ENCODE results near the gene MIDN.

The MIDN gene

DNA sequence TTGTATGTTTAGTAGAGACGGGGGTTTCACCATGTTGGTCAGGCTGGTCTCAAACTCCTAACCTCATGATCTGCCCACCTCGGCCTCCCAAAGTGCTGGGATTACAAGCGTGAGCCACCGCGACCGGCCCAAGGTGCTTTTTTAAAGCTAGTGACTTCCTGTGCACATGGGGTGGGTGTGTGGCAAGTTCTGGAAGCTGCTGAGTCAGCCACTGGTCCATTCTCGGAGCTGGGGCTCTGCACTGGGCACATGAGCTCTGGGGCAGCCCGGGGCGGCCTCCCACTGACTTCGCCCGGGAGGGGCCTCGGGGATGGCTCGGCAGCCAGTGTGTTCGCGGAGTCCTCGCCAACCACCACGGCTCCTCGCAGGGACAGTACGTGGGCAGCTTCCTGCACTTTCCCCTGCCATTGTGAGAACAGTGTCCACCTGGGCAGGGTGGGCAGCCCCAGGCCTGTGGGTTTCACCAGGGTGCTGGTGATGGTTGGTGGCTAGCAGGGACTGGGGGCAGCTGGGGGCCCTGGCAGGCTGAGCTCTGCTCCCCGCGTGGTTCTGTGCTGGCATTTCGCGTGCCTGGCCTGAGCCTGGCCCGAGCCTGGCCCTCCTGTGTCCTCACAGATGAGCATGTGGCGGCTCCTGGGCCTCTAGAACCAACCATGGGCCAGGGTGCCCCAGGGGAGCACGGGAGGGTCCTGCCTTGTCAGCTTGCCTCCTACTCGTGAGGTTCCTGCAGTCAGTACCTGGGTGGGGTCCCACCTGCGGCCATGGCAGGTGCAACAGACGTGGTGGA lies 22.8 kb upstream of the MIDN start:
- no peak overlapping the region for H3K4me3 ChIP-seq (ENCODE audit: low read length)
- TF ChIP-seq ZNF274 (IDR thresholded peaks at IDR 0.05; ENCODE audit: low read depth, low read length): no peak

GRCh38 chr19:1226227-1226518 lies 22.2 kb upstream of the MIDN start:
- no peak overlapping the region for H3K4me3 ChIP-seq (ENCODE audit: low read length)

DNA sequence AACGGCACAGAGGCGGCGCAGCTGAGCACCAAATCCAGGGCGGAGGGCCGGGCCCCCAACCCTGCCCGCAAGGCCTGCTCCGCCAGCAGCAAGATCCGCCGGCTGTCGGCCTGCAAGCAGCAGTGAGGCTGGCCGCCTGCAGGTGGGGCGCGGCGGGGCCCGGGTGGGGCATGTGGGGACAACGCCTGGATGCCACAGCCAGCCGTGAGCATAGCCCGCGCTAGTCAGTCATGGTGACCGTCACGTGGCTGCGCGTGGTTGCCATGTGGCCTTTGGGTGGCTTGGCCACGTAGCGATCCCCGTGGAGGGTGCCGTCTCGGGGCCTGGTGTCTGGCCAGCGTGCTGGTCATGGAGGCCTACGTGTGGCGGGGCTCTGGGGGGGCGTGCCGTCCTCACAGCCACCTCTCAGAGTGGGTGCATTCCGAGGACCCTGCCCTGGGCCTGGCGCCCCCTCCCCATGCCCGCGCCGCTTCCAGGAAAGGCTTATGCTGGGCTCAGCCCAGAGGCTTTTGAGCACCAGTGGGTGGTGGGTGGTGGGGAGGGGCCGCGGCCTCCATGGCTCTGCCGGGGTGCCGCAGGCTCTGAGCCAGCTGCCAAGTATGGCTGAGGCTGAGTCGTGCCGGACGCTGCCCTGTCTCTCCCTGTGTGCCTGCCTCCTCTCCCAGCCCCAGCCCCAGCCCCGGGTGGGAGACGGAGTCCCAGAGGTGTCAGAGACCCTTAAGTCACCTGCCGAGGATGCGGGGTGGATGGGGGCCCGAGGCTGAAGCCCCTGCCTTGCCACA lies 21.7 kb upstream of the MIDN start:
- no peak overlapping the region for H3K4me3 ChIP-seq (ENCODE audit: low read length)
- no peak for TF ChIP-seq ZNF274 (IDR thresholded peaks at IDR 0.05; ENCODE audit: low read depth, low read length)

More at GRCh38 chr19:1226227-1226518, 22.2 kb upstream of the MIDN start:
- TF ChIP-seq ZNF274 (IDR thresholded peaks at IDR 0.05; ENCODE audit: low read depth, low read length): no peak

DNA sequence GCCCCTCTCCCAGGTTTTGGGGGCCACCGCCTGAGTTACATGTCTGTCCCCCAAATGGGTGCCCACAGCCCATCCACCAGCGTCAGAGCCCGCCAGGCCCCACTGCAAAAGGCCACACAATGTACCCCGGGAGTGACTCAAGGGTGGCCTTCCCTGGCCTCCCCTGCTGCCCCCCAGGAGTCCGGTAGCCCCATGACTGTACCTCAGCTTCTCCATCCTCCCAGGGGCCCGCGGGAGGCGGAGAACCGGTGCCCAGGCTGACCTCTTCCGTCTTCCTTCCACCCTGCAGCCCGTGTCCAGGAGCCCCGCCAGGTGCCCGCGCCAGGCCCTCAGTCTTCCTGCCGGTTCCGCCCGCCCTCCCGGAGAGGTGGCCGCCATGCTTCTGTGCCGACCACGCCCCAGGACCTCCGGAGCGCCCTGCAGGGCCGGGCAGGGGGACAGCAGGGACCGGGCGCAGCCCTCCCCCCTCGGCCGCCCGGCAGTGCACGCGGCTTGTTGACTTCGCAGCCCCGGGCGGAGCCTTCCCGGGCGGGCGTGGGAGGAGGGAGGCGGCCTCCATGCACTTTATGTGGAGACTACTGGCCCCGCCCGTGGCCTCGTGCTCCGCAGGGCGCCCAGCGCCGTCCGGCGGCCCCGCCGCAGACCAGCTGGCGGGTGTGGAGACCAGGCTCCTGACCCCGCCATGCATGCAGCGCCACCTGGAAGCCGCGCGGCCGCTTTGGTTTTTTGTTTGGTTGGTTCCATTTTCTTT lies 20.9 kb upstream of the MIDN start:
- no peak for TF ChIP-seq ZNF274 (IDR thresholded peaks at IDR 0.05; ENCODE audit: low read depth, low read length)
- H3K4me3 ChIP-seq (ENCODE audit: low read length): no peak overlapping the region

DNA sequence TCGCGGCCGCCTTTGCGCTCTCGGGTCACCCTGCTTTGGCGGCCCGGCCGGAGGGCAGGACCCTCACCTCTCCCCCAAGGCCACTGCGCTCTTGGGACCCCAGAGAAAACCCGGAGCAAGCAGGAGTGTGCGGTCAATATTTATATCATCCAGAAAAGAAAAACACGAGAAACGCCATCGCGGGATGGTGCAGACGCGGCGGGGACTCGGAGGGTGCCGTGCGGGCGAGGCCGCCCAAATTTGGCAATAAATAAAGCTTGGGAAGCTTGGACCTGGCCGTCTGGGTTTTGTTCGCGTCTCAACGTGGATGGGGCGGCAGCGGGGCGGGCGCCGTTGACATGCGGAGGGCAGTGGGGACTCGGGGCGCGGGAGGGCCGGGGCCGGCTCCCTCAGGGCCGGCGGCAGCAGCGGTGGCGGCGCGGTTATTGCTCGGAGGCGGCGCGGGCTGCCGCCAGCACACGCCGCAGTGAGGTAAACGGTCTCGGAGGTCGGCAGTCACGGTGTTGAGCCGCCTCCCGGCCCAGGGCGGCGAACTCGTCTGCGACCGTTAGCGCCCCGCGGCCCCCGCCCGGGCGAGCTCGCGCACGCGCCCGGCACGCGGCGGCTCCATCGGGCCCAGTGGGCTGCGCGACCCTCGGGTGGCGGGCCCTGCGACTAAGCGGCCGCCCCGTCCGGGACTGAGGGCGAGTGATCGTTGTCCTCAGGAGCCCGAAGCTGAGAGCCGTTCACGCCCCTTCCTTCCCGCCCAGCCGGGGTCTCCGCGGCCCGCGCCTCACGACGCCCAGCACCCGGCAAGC lies 20.0 kb upstream of the MIDN start:
- no peak for TF ChIP-seq ZNF274 (IDR thresholded peaks at IDR 0.05; ENCODE audit: low read depth, low read length)
- no peak overlapping the region for H3K4me3 ChIP-seq (ENCODE audit: low read length)

- no peak for TF ChIP-seq ZNF274 (IDR thresholded peaks at IDR 0.05; ENCODE audit: low read depth, low read length)
- no peak overlapping the region for H3K4me3 ChIP-seq (ENCODE audit: low read length)
Observed at GRCh38 chr19:1229056-1229923, 19.1 kb upstream of the MIDN start.

- no peak overlapping the region for H3K4me3 ChIP-seq (ENCODE audit: low read length)
- no peak for TF ChIP-seq ZNF274 (IDR thresholded peaks at IDR 0.05; ENCODE audit: low read depth, low read length)
Observed at GRCh38 chr19:1229924-1230782, 18.2 kb upstream of the MIDN start.

- H3K4me3 ChIP-seq (ENCODE audit: low read length): no peak overlapping the region
- TF ChIP-seq ZNF274 (IDR thresholded peaks at IDR 0.05; ENCODE audit: low read depth, low read length): no peak
Observed at GRCh38 chr19:1230783-1231489, 17.4 kb upstream of the MIDN start.

GRCh38 chr19:1231729-1232637 lies 16.4 kb upstream of the MIDN start:
- TF ChIP-seq ZNF274 (IDR thresholded peaks at IDR 0.05; ENCODE audit: low read depth, low read length): no peak
- no peak overlapping the region for H3K4me3 ChIP-seq (ENCODE audit: low read length)

- H3K4me3 ChIP-seq (ENCODE audit: low read length): no peak overlapping the region
- TF ChIP-seq ZNF274 (IDR thresholded peaks at IDR 0.05; ENCODE audit: low read depth, low read length): no peak
Observed at GRCh38 chr19:1232652-1233072, 15.7 kb upstream of the MIDN start.
